Astrocyte (in vitro differentiated cells and primary cell): ENCODE data around the gene SHROOM3. TPM values are rescaled to one million over a fixed set of nuclear protein-coding genes. Genes with fewer than 3 reads are reported as not detected.

Source experiments
- DNase-seq: peaks from one replicate; pipeline ENCODE4 v3.0.0-alpha.2; 2010; ENCODE audit warnings: low read depth
- FAIRE-seq: peaks from 2 replicates; lab custom pipeline; 2011; peaks lifted over from hg19 to GRCh38; lab: Jason Lieb, UNC
- H2AFZ ChIP-seq: 2 replicates; pipeline ENCODE4 v1.6.0; 2012; ENCODE audit warnings: low read depth, low read length, inconsistent platforms
- H3K27ac ChIP-seq: 2 replicates; pipeline ENCODE4 v1.5.1; 2011; ENCODE audit warnings: low read depth, low read length, inconsistent platforms
- H3K27me3 ChIP-seq: 2 replicates; pipeline ENCODE4 v1.6.0; 2011; ENCODE audit warnings: low read length, inconsistent platforms; ENCODE audit not compliant: insufficient read depth
- H3K36me3 ChIP-seq: 2 replicates; pipeline ENCODE4 v1.5.1; 2011; ENCODE audit warnings: low read length, inconsistent platforms; ENCODE audit not compliant: insufficient read depth
- H3K4me1 ChIP-seq: 2 replicates; pipeline ENCODE4 v1.5.1; 2011; ENCODE audit warnings: low read length, inconsistent platforms; ENCODE audit not compliant: insufficient read depth
- H3K4me2 ChIP-seq: 2 replicates; pipeline ENCODE4 v1.6.0; 2012; ENCODE audit warnings: low read length, inconsistent platforms
- H3K4me3 ChIP-seq: 2 replicates; pipeline ENCODE4 v1.5.1; 2011; ENCODE audit warnings: low read depth, mild to moderate bottlenecking, low read length, inconsistent platforms; ENCODE audit not compliant: insufficient read depth
- H3K79me2 ChIP-seq: 2 replicates; pipeline ENCODE4 v1.6.0; 2012; ENCODE audit warnings: mild to moderate bottlenecking, low read length, inconsistent platforms; ENCODE audit not compliant: insufficient read depth
- H3K9ac ChIP-seq: 2 replicates; pipeline ENCODE4 v1.6.0; 2012; ENCODE audit warnings: mild to moderate bottlenecking, low read length, inconsistent platforms
- H3K9me3 ChIP-seq: 2 replicates; pipeline ENCODE4 v1.5.1; 2012; ENCODE audit warnings: low read depth, mild to moderate bottlenecking, low read length, inconsistent platforms; ENCODE audit not compliant: insufficient read depth
- H4K20me1 ChIP-seq: 2 replicates; pipeline ENCODE4 v1.6.0; 2012; ENCODE audit warnings: low read length, inconsistent platforms; ENCODE audit not compliant: insufficient read depth
- H3K27ac Mint-ChIP-seq: one replicate; pipeline ENCODE4 v1.8.0; 2021; ENCODE audit warnings: mild to moderate bottlenecking, mixed read lengths; ENCODE audit not compliant: unreplicated experiment
- H3K27me3 Mint-ChIP-seq: one replicate; pipeline ENCODE4 v1.8.0; 2021; ENCODE audit warnings: low read depth, mixed read lengths; ENCODE audit not compliant: unreplicated experiment
- H3K36me3 Mint-ChIP-seq: one replicate; pipeline ENCODE4 v1.8.0; 2021; ENCODE audit warnings: low read depth, mixed read lengths; ENCODE audit not compliant: unreplicated experiment
- H3K4me1 Mint-ChIP-seq: one replicate; pipeline ENCODE4 v1.8.0; 2021; ENCODE audit warnings: low read depth, mixed read lengths; ENCODE audit not compliant: unreplicated experiment
- H3K4me3 Mint-ChIP-seq: one replicate; pipeline ENCODE4 v1.8.0; 2021; ENCODE audit warnings: mild to moderate bottlenecking, moderate library complexity, mixed read lengths; ENCODE audit not compliant: unreplicated experiment
- H3K9me3 Mint-ChIP-seq: one replicate; pipeline ENCODE4 v1.8.0; 2021; ENCODE audit warnings: mild to moderate bottlenecking, mixed read lengths; ENCODE audit not compliant: unreplicated experiment
- EZH2 ChIP-seq: IDR thresholded peaks from 2 replicates; pipeline ENCODE4 v1.6.1; 2012; ENCODE audit warnings: mild to moderate bottlenecking, low read length, inconsistent platforms; ENCODE audit not compliant: insufficient read depth
- total RNA-seq: library from RNA; stranded (reverse); gene quantifications from 2 replicates; pipeline ENCODE4 v1.2.1, GENCODE V29; 2021
- TF ChIP-seq, protein P1 (sequence below): IDR thresholded peaks from 2 replicates; pipeline ENCODE4 v1.5.1; 2011; ENCODE audit warnings: low read depth, mild to moderate bottlenecking, inconsistent platforms, low read length, moderate library complexity; ENCODE audit not compliant: insufficient read depth

Gene SHROOM3
- total RNA-seq, 1 donor from 2014 or later, result 64.6 TPM

DNA sequence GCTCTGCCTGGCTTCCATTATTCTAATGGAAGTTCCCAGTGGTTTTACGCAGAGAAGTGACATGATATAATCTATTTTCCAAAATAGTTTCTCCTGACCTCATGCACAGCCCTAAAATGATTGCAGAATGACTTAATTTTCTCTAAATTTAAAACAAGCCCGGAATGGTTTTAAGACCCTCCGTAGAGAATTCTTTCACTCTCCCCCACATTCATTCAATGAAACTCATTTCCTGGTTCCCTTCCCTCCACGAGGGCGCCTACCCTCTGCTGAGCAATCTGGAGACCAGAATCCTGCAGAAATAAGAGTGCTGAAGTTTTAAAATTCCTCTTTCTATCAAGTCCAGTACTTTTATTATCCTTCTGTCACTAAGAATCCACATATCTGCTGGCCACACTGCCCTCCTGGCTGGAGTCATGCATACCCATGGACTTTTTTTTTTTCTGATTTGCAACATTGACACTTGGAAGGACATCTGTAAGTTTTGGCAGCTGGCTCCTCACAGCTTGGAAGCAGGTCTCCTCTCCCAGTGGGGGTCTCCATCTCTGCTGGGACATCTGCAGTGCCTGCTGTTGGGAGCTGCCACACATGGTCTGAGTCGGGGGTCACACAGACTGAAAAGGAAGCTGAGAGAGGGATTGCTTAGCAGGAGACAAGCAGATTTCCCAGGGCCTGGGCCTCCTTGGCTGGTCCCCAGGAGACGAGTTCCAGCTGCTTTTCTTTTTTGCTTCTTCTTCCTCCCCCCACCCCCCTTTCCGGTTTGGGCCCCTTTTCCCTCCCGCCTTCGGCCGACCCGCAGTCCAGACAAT lies 376.8 kb downstream of the SHROOM3 start:
- Histone ChIP-seq H2AFZ (no peak overlapping the region), H3K27ac (peak overlapping the region; percentile 78), H3K79me2 (no peaks in the 10 kb centered on the region), H3K27me3 (no peaks in the 10 kb centered on the region), H3K9ac (peak overlapping the region; percentile 70), H3K36me3 (no peaks in the 10 kb centered on the region), H3K4me2 (peak overlapping the region; percentile 59), H3K4me3 (no peak overlapping the region), H3K4me1 (peaks cover 14% of the 10 kb centered on the region), H3K9me3 (peaks cover 7% of the 10 kb centered on the region), H4K20me1 (no peaks in the 10 kb centered on the region)
- H3K27ac Mint-ChIP-seq, result peak overlapping the region; percentile 88
- H3K9me3 Mint-ChIP-seq, result peaks cover 21% of the 10 kb centered on the region
- H3K27me3 Mint-ChIP-seq, result no peaks in the 10 kb centered on the region
- peaks cover 2% of the 10 kb centered on the region for H3K36me3 Mint-ChIP-seq
- peaks cover 21% of the 10 kb centered on the region for H3K4me1 Mint-ChIP-seq
- FAIRE-seq (peak; percentile 55), DNase-seq (peak; percentile 78)
- peak overlapping the region; percentile 66 for H3K4me3 Mint-ChIP-seq
- TF ChIP-seq EZH2, result no peak
- TF ChIP-seq, protein P1, sequence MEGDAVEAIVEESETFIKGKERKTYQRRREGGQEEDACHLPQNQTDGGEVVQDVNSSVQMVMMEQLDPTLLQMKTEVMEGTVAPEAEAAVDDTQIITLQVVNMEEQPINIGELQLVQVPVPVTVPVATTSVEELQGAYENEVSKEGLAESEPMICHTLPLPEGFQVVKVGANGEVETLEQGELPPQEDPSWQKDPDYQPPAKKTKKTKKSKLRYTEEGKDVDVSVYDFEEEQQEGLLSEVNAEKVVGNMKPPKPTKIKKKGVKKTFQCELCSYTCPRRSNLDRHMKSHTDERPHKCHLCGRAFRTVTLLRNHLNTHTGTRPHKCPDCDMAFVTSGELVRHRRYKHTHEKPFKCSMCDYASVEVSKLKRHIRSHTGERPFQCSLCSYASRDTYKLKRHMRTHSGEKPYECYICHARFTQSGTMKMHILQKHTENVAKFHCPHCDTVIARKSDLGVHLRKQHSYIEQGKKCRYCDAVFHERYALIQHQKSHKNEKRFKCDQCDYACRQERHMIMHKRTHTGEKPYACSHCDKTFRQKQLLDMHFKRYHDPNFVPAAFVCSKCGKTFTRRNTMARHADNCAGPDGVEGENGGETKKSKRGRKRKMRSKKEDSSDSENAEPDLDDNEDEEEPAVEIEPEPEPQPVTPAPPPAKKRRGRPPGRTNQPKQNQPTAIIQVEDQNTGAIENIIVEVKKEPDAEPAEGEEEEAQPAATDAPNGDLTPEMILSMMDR, result no peak

DNA sequence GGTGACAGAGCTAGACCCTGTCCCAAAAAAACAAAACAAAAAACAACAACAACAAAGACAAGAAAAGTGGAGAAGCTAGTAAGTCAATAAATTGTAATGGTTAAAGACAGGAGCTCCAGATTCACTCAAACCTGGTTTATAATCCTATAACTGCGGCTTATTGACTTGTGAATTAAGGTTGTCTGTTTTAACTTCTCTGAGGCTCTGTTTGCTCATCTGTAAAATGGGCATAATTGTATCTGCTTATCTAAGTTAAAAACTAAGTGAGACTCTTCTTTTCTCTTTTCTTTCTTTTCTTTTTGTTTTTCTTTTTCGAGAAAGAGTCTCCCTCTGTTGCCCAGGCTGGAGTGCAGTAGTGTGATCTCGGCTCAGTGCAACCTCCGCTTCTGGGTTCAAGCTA lies 378.0 kb downstream of the SHROOM3 start:
- DNase-seq, result no peak
- Histone ChIP-seq H3K4me1 (peaks cover 14% of the 10 kb centered on the region), H3K79me2 (no peaks in the 10 kb centered on the region), H3K36me3 (no peaks in the 10 kb centered on the region), H3K4me3 (no peak overlapping the region), H3K4me2 (no peak overlapping the region), H3K9ac (no peak overlapping the region), H3K27ac (no peak overlapping the region), H3K27me3 (no peaks in the 10 kb centered on the region), H3K9me3 (peaks cover 1% of the 10 kb centered on the region), H4K20me1 (no peaks in the 10 kb centered on the region), H2AFZ (no peak overlapping the region)
- TF ChIP-seq EZH2, result no peak
- FAIRE-seq, result no peak
- Mint-ChIP-seq H3K27me3 (no peaks in the 10 kb centered on the region), H3K4me3 (no peak overlapping the region), H3K27ac (no peak overlapping the region), H3K36me3 (no peaks in the 10 kb centered on the region), H3K9me3 (peaks cover 11% of the 10 kb centered on the region), H3K4me1 (peaks cover 20% of the 10 kb centered on the region)

DNA sequence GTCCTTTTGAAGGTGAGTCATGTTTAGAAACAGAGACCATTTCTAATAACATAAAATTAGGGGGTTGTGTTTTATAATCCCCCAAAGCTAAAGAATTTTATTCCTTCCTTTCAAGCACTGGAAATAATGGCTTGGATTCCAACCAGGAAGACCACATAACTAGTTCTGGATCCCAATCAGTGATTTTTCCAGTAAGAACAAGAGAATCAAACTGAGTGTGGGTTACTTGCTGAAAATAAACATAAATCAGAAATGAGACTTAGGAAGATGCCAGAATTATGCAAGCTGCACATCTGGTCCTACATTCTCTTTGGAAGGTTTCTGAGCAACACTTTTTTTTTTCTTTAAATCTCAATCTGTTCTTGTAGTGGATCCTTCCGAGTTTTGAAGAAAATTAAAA lies 386.6 kb downstream of the SHROOM3 start:
- Mint-ChIP-seq H3K4me1 (no peaks in the 10 kb centered on the region), H3K27me3 (no peaks in the 10 kb centered on the region), H3K9me3 (peaks cover 9% of the 10 kb centered on the region), H3K27ac (no peak overlapping the region), H3K36me3 (no peaks in the 10 kb centered on the region), H3K4me3 (no peak overlapping the region)
- H3K4me3 ChIP-seq, result no peak overlapping the region
- H3K36me3 ChIP-seq, result no peaks in the 10 kb centered on the region
- H3K79me2 ChIP-seq, result no peaks in the 10 kb centered on the region
- H4K20me1 ChIP-seq, result no peaks in the 10 kb centered on the region
- FAIRE-seq (no peak), DNase-seq (peak; percentile 76)
- H3K27ac ChIP-seq, result no peak overlapping the region
- H2AFZ ChIP-seq, result no peak overlapping the region
- no peaks in the 10 kb centered on the region for H3K27me3 ChIP-seq
- no peaks in the 10 kb centered on the region for H3K9me3 ChIP-seq
- TF ChIP-seq EZH2, result no peak
- TF ChIP-seq, protein P1, result no peak
- no peak overlapping the region for H3K9ac ChIP-seq
- H3K4me2 ChIP-seq, result no peak overlapping the region
- H3K4me1 ChIP-seq, result no peaks in the 10 kb centered on the region
